GM12872 (cell line): Measurements from ENCODE around the gene KRTAP3-3.
"Not testable (repeated sequence)": the region's sequence is repeated elsewhere in the genome, so short reads cannot be mapped to it uniquely, and the experiment has no call there.

Experiments used
- CTCF ChIP-seq: IDR thresholded peaks from 3 replicates; pipeline ENCODE4 v1.5.1; 2011; ENCODE audit warnings: low read depth, mild to moderate bottlenecking, low read length, moderate library complexity; ENCODE audit not compliant: insufficient read depth

KRTAP3-3 gene

DNA sequence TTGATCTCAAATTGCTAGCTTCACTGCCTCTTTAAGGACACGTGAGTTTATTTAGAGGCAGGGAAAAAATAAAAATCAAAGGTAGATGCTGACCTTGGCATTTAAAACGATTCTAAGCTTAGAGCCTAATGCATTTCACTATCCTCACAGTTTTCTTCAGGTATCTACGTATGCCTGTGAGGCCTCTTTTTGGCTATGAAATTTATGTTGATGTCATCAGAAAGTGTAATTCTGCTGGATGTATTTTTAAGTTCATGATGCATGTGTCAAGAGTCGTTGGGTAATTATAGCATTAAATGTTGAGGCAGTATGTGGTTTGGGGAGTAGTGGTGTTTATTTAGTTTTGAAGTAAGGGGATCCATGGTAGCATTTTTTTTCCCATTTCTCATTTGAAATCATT is 10.0 kb upstream of the KRTAP3-3 start:
- TF ChIP-seq CTCF = no peak

- TF ChIP-seq CTCF = no peak
Observed at GRCh38 chr17:41002814-41003213, 8.8 kb upstream of the KRTAP3-3 start.

DNA sequence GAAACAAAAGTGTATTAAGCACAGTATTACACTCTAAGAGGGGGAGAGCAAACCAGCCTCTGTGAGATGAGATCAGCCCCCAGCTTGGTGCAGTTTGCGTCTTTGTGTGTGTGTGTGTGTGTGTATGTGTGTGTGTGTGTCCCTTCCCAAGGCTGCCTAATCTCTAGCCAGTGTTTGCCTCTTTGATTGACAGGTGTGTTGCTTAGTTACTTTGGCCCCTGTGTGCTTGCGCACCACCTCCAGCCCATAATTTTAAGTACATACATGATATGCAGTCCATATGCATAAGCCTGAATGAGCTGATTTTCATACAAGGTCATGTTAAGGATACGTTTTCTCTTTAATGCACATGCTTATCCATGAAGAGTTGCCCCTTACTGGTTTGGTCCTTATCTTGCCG is 7.8 kb upstream of the KRTAP3-3 start:
- TF ChIP-seq CTCF = no peak

- not testable (repeated sequence) for TF ChIP-seq CTCF
Observed at GRCh38 chr17:40999563-40999962, 5.6 kb upstream of the KRTAP3-3 start, which contains the start of gene KRTAP3-2. Gene KRTAP3-2, minus strand, starts transcription at chr17:40999906. Its CDS starts 53 bp downstream, at chr17:40999853.

- no peak for TF ChIP-seq CTCF
Observed at GRCh38 chr17:40997361-40997760, 3.4 kb upstream of the KRTAP3-3 start.

GRCh38 chr17:40996829-40997228 is 2.9 kb upstream of the KRTAP3-3 start:
- no peak for TF ChIP-seq CTCF

GRCh38 chr17:40995116-40995515 is 1.2 kb upstream of the KRTAP3-3 start:
- no peak for TF ChIP-seq CTCF

- no peak for TF ChIP-seq CTCF
Observed at GRCh38 chr17:40993084-40993483, 880 bp downstream of the KRTAP3-3 start.
